GM21786 (cell line): ENCODE data around the gene MED27.

ENCODE experiments used
- ATAC-seq: cut with Tn5 transposase; IDR thresholded peaks from one replicate; pipeline ENCODE4 v1.9.1; 2021; ENCODE audit not compliant: unreplicated experiment

MED27 gene

DNA sequence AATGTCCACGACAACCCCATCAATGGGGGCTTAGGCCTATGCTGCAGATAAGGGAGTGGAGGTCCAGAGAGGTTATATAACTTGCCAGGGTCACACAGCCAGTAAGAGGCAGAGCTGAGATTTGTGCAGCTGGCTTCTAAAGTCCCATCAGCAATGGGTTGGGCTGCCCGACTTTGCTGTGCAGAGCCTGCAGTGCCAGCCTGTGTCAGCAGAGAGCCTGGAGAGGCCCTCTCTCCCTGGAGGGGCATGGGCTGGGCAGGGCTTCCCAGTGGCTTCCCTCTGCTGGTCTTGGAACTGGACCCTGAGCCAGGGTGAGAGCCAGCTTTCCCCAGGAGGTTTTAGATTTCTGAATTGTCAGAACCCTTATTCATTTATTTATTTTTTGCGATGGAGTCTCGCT, 262.6 kb downstream of the MED27 start:
- ATAC-seq: no peak

DNA sequence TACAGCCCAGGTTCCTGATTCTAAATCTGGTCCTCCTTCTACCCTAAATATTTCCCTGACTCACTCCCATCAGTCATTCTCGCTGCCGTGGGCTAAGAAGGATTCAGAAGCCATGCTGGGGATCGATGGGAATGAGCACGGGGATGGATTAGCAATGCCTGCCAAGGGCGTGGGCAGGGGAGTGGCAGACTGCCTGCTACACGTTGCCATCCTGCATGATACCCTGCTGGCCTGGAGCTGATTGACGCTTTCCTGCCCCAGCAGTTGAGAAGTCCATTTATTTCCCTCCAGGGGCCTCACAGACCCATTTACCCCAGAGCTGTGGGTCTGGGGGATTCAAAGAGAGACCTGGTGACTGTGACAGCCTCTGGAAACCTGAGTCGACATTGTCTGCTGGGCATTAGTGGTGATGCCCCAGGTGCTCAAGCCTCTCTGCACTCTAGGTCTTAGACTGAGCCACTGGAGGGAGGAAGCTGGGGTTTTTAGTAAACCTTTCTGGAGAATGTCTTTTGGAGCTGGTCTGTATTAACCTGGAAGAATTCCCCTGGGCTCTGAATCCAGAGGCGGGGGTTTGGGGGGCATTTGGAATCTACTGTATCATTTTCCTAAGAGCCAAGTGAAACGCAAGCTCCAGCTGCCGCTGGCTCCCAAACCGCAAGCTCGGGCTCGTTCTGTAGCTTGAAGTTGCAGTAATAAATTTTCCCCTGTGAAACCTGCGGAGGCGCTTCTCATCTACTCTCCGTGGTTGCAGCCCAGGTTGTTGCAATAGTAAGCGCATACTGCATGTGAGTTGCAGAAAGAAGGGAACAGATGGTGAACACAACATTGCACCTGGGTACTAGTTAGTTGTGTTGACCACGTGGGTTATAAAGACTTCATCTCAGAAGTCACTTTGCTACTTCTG, 263.4 kb downstream of the MED27 start:
- ATAC-seq: no peak

DNA sequence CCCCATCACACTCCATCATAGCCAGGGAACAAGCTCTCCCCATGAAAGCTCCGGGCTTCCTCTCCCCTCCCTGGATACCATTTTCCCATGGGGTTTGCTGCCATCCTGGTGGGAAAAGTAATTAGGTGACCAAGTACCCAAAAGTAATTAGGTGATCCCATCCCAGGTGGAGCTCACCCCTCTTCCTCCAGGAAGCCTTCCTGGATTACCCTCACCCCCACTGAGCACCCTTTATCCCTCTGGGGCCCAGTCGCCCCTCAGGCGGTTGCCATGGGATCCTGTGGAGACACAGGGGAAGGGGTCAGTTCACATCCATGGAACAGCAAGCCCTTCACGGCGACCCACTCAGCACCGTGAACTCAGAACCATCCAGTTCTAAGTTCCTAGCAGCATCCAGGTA, 265.0 kb downstream of the MED27 start:
- no peak for ATAC-seq

DNA sequence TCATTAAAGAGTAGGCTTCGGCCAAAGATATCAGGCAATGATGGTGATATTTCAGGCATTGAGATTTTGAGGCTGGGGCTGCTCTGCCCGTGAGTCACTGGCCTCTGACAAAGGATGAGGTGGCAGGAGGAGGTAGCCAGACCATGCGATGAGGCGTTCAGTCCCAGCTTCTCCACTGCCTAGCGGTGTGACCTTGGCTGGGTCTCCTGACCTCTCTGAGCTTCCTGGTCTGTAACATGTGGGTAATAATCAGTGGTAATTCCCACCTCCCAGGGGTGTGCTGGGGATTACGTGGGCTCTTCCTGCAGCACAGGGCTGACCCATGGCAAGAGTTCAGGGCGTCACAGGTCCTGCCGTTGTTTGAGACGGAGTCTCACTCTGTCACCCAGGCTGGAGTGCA, 266.6 kb downstream of the MED27 start:
- no peak for ATAC-seq

DNA sequence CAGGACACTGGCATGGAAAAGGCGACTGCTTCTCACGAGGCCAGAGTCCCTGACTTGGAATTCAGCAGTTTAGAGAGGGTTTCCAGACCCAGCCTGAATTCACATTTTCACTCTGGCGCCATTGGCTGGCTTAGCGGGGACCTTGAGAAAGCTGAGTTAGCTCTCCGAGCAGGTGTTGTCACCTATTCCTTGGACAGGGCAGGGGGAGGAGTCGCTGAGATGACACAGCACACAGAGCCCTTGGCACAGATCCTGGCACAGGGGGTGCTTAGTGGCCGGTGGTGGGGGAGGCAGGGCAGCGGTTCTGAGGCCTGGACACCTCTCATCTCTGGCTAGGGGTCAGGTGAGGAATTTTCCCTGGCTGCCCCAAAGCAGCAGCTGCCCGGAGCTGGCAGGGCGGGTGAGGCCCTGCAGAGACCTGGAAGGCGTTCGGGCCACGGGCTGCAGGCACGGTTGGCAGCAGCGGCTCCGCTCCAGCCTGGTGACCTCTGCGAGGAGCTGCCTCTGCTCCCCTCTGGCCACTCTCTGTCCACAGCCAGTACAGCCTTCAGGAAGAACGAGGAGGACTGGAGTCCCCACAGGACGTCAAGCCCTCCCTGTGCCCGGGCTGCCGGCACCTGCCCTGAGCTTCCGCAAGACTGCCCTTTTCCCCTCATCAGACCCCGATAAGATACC, 267.4 kb downstream of the MED27 start:
- no peak for ATAC-seq

DNA sequence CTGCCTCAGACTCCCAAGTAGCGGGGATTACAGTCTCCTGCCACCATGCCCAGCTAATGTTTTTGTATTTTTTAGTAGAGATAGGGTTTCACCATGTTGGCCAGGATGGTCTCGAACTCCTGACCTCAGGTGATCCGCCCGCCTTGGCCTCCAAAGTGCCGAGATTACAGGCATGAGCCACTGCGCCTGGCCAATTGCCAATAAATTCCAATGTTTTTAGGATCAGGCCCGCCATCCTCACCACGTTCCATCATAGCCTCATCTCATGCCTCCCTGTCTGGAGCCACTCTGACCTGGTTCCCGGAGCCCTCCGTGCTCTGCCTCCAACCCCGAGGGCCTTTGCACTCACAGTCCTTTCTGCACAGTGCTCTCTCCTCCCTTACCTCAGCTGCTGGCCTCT, 268.3 kb downstream of the MED27 start:
- ATAC-seq: no peak

DNA sequence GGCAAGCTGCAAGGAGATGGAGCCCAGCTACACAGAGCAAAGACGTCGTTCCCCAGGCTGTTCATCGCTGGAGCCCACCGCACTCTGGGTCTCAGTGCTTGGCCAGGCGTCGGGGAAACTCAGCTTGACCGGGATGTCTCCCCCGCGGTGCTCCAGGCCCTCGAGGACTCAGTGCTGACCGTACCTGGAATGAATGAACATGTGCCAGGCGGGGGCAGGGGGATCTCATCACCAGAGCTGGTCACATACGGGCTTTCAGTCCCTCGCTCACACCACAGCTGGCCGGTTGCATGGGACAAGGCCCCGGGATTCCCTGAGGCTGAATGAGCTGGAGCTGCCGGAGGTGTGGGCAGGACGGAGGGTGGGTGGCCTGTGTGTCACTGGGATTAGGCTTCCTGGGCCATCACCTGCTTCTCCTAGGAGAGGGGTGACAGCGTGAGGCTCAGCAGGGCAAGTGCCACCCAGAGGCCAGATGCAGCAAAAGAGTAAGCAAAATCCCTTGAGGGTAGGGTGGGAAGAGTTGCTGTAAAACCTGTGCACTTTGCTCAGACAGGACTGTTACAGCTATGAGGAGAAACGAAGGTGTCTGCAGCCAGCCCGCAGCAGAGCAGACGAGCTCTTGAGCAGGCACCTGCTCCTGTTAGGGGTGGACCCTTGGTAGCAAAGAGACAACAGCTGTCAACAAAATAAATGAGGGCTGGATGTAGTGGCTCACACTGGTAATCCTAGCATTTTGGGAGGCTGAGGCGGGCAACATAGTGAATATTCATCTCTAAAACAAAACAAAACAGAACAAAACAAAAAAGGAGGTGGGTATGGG, 269.1 kb downstream of the MED27 start:
- ATAC-seq: no peak
